ENCODE data around the gene DISC1.
"Not testable (repeated sequence)": the region's sequence is repeated elsewhere in the genome, so short reads cannot be mapped to it uniquely, and the experiment has no call there.

- TF ChIP-seq CTCF, POLR2A (IDR thresholded peaks at IDR 0.05): not testable (repeated sequence)
Measured at GRCh38 chr1:231969761-231970160, 343.2 kb downstream of the DISC1 start.
